Kidney capillary endothelial cell (primary cell): ENCODE results near the gene MYEOV.

ENCODE experiments used
- DNase-seq: peaks from one replicate; pipeline ENCODE4 v3.0.0-alpha.2; 2018; ENCODE audit warnings: low spot score

The MYEOV gene

DNA sequence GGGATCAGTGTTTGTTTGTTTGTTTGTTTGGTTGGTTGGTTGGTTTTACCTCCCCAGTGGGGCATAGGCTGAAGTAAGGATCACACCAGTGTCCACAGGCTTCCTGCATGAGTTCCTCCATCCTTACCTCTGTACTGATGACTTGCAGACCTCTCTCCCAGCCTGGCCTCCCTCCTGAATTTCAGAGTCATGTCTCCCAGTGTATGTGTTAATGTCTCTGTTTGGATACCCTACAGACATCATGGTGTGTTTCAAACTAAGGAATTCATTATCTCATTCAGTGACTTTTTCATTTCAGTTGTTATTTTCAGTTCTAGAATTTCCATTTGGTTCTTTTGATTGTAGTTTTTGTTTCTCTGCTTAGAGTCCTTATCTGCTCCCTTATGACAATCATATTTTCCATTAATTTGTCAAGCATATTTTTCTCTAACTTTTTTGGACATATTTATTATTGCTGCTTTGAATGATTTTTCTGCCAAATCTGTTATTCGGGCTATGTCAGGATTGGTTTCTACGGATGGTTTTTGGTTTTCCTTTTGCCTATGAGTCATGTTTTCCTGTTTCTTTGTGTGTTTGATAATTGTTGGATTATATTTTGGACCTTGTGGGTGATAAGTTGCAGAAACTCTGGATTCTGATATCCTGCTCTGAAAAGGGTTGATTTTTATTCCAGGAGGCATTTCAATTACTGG, 23.6 kb downstream of the MYEOV start:
- DNase-seq, result peak; percentile 60

DNA sequence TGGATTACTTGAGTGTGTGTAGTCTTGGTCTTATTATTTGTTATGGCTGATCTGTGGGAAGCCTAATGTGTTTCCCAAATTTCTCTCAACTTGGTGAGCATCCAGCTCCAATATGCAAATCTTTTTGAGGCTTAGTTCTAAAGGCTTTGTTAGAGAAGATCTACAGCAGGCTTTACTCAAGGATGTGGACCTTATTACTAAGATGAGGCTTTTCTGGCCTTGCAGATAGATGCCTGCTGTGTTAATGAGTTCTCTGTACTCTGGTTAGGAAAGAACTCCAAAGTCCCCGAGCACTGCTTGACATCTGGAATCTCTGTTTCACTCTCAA, 24.1 kb downstream of the MYEOV start:
- no peak for DNase-seq

DNA sequence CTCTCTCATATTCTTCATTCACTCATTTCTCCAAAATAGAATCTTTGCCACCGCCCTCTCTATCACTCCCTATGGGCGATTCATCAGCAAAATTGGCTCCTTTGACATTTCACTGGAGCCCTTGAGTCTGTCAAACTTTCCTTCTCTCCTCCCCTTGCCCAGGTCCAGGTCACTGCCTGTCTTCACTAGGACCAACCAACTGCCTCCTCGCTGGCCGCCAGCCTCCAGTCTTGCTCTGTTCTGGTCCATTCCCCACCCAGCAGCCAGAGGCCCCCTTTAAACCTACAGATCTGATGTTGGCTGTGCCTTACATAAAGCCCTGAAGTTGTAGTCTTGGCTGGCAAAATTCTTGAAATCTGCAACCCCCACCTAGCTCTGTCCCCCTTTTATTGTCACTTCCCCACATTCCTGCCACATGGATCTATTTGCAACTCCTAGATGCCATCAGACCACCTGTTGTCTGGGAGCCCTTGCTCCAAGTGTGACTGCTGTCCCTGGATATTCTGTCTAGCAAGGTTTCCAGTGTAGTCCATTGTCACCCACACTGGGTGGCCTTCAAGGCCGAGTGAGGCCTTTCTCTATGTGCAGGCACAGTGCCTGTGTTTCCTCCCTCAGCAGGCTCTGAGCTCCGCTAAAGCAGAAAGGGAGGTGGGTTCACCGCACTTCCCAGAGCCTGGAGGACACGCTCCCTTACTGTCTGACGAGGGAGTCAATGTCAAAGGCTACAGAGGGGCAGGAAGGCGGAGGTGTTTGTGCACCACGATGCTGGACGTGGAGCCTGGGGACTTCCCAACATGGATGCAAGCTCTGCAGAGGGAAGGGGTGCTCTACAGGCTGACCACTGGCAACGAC, 25.5 kb downstream of the MYEOV start:
- DNase-seq, result no peak

- DNase-seq, result no peak
Measured at GRCh38 chr11:69320326-69320725, 26.4 kb downstream of the MYEOV start.

DNA sequence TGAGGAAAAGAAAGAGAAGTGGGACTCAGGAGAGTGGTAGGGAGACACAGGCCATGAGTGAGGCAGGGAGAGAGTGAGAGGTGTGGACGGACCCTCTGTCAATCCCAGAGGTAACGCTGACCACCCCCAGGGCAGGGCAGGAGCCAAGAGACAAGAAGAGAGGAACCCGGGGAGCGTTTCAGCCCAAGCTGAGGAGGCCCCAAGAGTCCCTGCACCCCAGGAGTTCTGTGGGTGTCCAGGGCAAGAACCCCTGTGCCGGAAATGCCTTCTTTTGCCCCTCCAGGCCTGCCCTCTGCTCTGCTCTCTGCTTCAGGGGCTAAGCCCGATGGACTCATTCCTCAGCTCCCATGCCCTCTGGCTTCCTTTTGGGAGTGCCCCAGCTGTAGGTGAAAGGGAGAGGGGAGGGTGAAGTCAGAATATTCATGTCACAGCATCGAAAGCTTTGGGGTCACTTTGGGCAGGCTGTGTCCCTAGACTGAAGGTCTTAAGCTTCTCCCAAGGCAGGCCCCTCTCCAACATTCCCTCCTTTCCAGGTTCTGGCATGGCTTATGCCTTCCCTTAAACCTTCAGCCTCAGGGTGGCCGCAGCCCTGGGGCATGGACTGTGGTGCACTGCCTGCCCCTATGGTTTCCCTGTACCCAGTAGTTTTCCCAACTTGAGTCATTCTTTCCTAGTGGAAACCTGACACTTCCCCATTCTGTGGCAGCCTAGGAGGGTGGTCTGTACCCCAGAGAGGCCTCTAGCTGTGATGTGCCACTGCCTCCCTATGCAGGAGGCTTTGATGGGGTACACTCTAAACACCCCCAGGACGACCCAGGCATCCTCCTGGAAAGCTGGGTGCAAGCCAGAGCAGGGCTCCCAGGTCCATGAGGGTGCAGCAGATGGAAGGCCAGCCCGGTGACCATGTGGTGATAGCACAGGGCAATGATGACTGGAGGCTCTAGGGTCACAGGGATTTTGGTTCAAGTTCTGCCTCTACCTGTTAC, 27.1 kb downstream of the MYEOV start:
- DNase-seq, result no peak

- DNase-seq, result peak; percentile 94
Measured at GRCh38 chr11:69321877-69322361, 28.0 kb downstream of the MYEOV start.

GRCh38 chr11:69325446-69325845, 31.5 kb downstream of the MYEOV start:
- DNase-seq, result no peak

DNA sequence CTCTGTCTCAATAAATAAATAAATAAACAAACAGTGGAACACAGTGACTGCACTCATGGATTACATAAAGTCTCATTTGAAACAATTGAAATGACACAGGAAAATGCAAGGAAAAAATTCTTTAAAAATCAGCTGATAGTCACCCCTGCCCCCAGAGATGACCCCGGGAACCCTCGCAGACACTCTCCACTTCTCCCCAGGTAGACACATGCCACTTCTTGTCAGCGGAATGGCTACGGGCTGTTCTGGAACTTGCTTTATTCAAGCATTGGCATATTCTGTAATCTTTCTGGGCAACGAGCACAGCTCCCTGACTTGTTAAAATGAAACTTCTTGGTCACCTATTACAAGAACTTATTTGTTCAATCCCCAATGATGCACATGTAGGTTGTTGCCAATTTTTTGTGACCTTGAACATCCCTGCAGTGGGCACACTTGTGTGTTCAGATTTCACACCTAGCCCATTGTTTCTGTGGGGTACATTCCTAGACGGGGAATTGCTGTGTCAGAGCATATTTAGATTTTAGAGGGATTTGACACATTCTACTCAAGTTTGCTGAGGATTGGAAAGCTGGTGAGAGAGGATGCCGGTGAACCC, 32.8 kb downstream of the MYEOV start:
- no peak for DNase-seq

DNA sequence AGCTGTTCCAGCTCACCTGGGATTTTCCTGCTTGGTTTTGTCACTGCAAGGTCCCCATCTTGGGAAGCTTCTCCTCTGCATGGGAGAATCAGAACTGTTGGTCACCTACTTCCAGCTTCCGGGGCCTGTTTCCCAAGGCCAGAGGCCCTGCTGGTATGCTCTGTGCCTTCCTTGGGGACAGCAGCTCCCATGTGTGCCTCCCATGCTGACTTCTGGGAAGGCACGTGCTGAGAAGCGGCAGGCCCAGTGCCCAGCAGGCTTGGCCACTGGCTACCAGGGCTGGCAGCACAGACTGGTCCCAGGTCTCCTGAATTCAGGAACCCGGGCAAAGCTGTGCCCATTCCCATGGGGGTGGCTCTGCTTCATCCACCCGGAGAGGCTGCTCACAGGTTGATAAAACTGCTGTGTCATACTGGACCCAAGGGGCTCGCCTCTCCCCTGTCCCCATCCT, 33.8 kb downstream of the MYEOV start:
- no peak for DNase-seq

DNA sequence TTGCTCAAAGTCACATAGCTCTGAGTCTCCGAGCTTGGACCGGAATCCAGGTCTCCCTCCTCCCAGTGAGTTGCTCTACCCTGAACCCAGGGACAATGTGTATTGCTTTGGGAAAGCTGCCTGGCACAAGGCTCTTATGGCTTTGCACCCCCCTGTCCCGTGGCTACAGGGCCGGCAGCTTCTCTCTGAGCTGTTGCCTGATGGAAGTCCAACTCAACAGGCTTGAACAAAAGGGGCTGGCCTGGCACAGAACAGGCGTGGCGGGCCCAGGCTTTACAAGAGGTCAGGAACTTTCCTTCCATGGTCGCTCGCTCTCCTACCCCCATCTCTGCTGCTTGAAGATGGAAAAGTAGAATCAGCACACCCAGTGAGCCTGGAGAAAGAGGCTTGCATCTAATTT, 34.3 kb downstream of the MYEOV start:
- DNase-seq, result no peak

- DNase-seq, result no peak
Measured at GRCh38 chr11:69329581-69329980, 35.6 kb downstream of the MYEOV start.

- DNase-seq, result no peak
Measured at GRCh38 chr11:69330330-69330729, 36.4 kb downstream of the MYEOV start.

- no peak for DNase-seq
Measured at GRCh38 chr11:69333149-69333710, 39.3 kb downstream of the MYEOV start.

DNA sequence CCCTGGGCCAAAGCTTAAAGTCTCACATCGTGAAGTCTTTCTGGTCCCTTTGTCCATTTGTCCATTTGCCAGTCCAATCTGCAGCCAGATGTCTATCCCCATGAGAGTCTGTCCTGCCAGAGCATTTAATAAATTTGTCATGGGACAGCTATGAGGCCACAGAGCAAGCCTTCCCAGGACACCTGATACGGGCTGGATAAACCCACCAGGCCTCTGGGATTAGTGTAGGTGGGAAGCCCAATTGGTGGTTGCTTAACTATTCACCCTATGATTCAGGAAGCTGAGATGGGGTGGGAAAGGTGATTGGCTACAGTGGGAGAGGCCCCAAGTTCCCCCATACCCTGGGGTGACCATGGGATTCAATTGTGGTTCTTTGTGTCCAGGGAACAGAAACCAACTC, 39.9 kb downstream of the MYEOV start:
- no peak for DNase-seq

GRCh38 chr11:69335007-69335780, 41.2 kb downstream of the MYEOV start:
- no peak for DNase-seq

DNA sequence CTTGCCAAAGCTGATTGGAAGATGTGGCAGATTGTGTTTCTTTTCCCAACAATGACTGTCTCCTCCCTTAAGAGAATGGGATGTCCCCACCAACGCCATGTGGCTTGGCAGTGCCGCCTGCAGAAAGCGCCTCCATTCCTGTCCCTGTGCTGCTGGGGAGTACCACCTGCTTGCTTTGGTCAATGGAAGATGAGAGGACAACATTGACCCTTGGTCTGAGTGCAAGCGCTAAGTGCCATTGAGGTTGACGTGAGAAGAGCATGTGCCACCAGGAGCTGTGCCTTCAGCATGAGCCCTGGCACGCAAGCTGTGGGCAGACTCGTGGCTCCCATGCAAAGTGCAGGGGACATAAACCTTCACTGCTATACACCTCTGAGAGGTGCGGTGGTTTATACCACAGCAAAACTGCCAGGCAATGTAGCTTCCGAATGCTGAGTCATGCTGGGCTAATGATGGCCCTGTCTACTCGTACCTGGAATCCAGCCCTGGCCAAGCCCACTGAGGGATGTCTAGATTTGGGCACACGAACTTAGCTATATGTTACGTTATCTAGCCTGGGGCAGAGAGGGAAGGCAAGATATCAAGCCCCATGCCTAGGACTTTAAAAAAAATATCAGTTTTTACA, 41.9 kb downstream of the MYEOV start:
- DNase-seq, result no peak

DNA sequence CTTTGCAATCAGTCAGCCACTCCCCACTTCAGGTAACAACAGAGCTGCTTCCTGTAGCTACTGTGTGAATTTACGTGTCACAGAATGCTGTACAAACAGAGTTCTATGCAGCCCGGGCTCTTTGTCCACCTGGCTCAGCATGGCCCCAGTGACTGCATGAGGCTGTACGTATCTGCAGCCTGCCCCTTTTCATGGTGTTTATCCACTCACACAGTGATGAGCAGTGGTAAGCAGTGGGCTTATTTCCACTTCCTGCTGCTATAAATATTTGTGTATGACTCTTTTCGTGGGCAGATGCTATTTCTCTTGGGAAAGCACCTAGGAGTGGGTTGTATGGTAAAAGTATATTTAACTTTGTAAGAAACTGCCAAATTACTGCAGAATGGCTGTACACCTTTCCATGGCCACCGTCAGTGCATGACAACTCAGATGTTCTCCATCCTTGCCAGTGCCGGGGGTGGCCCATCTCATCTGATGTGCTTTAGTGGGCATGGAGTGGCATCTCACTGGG, 43.3 kb downstream of the MYEOV start:
- no peak for DNase-seq

DNA sequence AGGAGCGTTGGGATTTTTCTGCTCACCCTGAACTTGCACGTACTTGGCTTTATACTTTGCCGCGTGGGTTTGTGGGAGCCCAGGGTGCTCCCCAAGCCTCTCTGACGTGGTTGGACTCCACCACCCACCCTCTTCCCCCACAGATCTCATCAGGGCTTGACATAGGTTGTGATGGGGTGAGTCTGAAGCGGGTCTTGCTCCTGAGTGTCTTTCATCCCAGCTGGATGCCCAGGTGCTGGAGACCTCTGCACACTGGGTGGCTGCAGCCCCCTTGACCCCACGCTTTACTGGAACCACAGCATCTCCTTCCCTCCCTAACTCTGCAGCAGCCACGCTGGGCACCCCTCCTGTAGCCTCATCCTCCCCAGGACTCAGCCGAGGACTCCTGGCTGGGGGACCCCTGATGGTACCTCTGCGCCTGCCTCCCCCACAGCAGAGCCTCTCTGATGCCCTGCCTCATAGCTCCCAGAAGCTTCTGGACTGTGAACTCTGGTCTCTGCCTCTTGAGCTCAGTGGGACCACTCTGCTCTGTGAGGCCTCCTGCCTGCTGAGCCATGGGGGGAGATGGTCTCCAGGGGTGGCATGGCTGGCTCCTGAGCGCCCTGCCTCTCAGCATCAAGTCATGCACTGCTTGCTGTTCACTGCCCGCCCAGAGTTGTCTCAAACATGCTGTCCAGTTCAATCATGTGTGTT, 45.2 kb downstream of the MYEOV start:
- DNase-seq, result no peak

- no peak for DNase-seq
Measured at GRCh38 chr11:69339983-69340565, 46.1 kb downstream of the MYEOV start.
